Renal cortical epithelial cell (primary cell): ENCODE data around the gene COL25A1. TPM values are rescaled to one million over a fixed set of nuclear protein-coding genes. Genes with fewer than 3 reads are reported as not detected.
"Not testable (repeated sequence)": the region's sequence is repeated elsewhere in the genome, so short reads cannot be mapped to it uniquely, and the experiment has no call there.

Experiments used
- DNase-seq: peaks from one replicate; pipeline ENCODE4 v3.0.0-alpha.2; 2011; ENCODE audit warnings: low read depth
- total RNA-seq: library from RNA; depleted of rRNA; stranded (reverse); fragments of >200 nt; gene quantifications from 2 replicates; pipeline ENCODE4 v1.2.3, GENCODE V29; 2014

Gene COL25A1
- total RNA-seq, 1 donor from 2014 or later = 0.35 TPM

DNA sequence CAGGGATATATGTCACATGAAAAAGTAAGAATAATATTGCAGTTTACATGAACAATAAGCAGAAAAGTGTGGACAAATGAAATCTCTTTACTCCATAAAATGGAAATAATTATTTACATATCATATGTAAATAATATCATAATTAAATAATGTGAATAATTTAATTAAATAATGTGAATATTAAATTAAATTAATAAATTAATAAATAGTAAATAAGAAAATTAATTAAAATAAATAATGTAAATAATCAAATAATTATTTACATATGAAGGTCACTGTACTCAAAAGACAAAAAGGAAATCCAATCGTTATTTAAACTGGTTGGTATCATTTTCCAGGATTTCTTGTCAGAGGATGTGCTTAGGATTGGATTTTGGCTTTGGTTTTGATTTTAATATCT, 338.5 kb downstream of the COL25A1 start:
- no peak for DNase-seq

DNA sequence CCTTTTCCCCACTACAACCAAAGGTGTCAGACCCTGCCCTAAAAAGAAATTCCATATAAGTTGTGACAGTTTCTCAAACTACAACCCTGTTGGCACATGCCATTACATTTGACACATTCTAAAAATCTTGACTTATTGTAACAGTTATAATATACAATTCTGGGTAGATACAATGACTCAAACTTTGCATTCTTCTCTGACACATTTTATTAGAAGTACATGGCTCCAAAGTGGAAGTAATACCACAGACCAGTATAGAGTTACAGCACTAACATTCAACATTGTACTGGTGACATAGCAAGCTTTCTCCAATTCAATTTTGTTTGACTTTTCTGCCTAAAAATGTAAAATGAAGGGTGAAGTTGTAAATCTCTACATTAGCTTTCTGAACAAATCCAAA, 343.0 kb downstream of the COL25A1 start:
- DNase-seq = no peak

DNA sequence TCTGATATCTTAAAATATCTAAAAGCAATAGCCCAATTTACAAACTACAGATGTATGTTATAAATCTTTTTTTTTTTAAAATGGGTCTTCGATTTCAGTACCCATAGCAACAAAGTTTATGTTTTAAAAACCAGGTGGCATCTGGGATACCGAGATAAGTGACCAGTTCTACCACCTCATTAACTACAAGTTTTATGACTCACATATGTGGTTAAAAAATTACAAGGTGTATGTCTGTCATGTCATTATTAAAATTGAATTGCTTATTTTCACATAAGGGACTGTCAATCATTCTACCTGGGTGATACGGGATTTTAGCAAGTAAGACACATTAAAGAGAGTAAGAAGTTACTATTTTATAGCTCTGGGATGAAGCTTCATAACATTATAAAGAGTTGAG, 347.6 kb downstream of the COL25A1 start:
- peak; percentile 42 for DNase-seq

DNA sequence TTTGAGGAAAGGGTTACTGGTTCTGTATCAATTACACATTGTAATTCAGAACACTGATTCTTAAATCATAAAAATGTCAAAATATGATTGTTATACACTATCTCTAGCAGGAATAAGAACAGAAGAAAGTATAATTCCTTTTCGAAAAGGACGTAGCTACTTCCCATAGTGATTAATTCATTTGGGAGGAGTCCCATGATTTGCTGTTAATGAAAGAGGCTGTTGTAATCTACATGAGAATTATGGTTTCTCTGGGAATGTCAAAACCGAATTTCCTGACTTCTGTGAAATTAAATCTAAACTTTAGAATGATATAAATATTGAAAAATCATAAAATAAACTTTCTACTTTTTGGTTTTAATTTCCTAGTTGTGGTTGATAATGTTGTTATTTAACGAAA, 348.5 kb downstream of the COL25A1 start:
- DNase-seq = no peak

DNA sequence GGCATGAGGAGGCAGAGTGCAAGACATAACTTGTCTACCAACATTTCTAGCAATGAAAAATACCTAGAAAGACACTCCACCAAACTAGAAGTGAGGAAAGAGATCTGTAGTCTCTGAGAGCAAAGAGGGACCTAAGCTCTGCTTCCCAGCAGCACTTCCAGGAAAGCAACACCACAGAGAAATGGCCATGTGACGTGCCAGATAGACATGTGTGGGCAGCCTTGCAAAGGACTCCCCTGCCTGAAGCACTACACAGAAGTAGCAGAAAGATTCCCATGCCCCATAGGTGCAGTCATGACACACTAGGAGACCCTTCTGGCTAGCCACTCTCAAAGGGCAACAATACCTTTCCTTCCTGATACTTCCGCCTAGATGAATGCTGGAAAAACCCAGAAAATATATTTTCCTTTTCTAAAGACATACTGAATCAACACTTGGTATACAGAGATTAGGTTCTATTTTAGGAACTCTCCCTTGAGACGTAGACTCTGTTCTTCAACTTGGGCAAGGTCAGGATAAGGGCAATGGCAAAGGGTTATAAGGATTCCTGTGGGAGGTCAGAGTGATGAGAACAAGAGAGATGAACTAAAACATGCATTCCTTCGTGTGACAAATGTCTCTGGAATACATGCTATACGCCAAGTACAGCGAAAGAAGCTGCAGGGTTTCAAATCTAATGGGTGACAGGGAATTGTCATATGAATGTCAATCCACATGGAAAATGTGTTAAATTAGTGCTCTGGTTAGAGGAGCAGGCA, 352.1 kb downstream of the COL25A1 start:
- no peak for DNase-seq

DNA sequence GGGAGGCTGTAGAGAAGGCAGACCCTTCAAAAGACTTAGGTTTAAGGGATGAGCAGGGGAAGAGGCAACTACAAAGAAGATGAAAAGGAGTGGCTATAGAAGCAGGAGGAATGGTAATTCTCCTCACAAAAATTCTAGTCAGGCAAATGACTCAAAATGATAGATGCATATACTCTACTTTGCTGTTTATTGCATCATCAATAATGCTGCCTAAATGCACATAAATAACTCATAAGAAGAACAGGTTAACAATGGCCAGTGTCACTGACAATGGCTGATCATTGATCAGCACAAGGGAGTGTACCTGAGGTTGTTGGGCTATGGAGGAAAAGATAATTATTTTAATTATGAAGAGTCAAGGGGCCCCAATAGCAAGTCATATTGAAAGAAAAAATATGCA, 354.9 kb downstream of the COL25A1 start:
- no peak for DNase-seq

DNA sequence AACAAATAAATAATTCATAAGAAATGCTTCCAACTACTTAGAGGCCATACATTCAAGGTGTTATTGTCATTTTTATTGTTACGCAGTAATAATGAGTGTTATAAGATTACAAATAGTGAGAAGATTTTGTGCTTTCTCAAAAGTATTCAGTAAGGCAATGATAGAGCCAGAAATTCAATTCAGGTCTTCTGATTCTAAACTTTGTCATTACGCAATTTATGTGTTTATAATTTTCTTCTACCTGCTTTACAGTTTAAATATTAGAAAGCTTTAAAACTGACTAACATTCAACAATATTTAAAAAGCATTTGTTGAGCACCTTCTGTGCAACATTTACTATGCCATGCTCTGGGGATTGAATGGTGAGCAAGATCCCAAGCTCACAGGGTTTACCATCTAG, 356.2 kb downstream of the COL25A1 start:
- no peak for DNase-seq

DNA sequence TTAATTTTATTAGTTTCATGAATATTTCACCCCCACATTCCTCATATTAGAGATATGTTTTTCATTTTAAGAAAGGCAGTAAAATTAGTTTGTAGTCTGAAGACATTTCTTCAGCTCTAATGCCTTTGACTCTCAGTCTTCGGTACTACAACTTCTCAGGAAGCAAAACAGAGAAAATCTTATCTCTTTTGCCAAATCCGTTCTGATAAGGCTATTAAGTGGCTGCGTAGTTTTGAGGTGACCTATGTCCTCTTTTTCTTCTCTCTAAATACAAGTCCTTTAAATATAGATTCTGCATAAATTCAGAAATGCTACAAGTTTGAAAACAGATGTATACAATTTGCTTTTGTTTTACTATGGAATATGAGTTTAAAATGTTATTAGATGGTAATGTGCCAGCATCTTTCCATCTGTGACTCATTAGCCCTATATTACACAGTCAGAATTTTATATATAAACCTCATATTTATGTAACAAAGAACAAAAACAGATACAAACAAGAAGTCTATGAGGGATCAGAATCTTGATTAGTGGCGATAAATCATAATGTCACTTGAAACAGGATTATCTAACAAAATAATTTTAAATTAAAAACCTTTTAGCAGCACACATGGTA, 358.4 kb downstream of the COL25A1 start:
- DNase-seq = no peak

DNA sequence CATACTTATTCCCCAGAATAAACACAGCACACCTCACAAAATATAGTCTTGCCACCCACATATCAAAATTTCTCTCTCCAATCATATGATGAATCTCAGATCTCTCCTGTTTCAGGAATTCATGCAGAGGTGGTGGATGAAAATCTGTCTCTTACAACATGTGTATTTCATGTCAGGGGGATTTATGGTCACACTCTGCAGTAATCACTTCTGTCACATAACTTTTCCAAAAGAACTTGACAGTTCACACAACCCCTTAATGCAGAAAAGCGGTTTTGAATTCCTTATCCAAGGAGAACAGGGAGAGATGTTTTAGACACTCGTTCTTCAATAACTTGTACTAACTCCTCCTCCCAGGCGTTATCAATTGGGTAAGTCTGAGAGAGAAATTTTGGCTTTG, 359.1 kb downstream of the COL25A1 start:
- DNase-seq = no peak

DNA sequence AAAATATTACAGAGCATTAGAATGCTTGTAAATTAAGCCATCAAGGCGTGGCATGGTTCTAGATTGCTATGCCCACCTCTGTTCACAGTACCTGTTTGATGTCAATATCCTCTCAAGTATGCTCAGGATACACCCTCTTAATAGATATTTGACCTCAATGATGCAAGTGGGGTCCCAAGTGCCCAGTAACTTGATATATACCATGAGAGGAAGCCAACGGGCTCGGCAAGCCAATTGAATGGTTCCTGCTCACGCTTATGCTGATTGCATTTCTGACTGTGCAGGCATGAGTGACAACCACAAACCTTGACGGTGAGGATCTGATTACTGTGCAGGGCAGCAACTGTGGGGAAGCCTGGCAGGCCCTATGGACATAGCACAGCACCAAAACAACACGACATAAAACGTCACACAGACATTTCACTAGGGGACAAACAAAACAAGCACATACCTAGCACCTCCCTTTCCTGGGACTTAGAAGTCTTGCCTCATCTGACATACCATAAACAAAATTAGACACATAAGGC, 360.5 kb downstream of the COL25A1 start:
- DNase-seq = peak; percentile 56

DNA sequence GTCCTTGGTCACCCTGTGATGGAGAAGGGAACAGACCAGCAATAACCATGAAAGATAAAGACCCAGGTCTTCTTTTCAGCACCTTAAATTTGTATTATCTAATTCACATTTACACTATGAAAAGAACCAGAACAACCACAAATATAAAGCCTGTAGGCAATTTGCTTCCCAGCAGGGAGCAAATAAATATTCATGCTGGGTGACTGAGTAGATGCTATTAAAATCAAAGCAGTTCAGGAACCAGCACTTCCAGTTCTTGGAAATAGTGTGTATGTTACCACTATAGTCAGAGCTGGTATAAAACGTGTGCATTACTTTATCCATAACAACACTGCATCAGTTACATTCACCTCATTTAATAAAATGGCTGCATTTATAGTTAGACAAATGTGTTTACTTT, 361.8 kb downstream of the COL25A1 start:
- peak; percentile 28 for DNase-seq

DNA sequence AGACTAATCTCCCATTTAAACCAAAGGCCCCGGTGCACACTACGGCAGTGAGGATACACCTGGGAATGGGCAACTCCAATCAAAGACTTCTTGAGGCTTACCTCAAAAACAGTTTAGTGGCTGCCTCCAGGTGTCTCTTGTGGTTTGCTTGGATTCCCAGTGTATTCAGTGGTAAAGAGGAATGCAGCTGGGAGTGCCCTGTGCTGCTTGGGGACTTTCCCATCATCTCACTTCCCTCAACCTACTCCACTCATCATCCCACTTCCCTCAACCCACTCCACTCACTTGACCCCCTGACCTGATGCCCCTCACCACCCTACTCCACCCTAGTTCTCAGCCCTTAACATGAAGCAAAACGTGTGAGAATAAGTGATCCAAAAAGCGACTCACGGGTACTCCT, 362.3 kb downstream of the COL25A1 start:
- DNase-seq = peak; percentile 62

DNA sequence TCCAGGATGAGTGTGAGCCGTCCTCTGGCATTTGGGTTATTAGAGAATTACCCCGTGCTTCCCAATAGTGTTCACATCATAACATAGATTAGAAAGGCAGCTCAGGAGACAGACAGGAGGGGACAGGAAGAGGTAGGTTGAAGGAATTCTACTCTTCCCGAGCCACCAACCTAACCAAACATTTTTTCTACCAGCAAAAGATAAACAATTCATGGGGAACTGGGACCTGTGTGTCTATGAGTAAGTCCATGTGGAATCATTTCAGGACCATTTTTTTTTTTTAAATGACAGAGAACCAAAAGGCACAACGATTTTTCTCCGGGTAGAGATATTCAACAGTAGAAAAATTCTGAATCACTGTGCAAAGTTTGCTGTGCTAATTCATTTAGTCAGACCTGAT, 365.4 kb downstream of the COL25A1 start:
- no peak for DNase-seq

DNA sequence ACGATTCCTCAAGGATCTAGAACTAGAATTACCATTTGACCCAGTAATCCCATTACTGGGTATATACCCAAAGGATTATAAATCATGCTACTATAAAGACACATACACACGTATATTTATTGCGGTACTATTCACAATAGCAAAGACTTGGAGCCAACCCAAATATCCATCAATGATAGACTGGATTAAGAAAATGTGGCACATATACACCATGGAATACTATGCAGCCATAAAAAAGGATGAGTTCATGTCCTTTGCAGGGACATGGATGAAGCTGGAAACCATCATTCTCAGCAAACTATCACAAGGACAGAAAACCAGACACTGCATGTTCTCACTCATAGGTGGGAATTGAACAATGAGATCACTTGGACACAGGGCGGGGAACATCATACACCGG, 368.5 kb downstream of the COL25A1 start:
- not testable (repeated sequence) for DNase-seq

DNA sequence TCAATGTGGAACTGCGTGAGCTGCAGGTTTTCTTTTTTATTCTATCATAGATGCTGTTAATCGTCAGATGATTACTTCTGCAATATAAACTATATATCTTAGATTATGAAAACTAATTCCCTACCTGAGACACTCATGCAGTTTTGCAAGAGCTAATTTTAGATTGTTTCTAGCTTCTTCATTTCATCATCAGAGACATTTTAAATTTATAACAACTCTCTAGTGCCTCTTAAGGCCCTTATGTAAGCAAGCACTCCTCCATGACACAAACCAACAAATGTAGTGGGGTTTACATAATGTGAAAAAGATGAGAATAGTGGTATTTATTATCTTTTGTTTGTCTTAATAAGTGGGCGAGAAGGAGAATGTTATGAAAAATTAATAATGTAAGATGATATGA, 369.4 kb downstream of the COL25A1 start:
- DNase-seq = no peak

DNA sequence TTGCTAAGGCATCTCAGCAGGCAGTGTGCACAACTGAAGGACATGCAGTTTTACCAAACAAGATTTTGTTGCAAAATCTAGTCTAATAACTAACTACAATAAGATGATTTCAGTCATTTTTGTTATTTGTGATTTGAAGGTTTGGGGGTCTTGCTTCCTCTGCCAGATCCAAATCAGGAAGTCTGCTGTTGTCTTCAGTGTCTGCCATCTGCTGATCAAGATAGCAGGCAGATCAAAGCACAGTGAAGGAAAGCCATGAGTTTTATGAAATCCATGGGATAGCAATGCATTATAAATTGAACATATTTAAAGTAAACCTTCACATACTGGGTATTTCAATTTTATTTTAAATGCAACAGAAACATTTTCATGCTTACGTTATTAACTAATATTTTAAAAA, 370.5 kb downstream of the COL25A1 start:
- no peak for DNase-seq

DNA sequence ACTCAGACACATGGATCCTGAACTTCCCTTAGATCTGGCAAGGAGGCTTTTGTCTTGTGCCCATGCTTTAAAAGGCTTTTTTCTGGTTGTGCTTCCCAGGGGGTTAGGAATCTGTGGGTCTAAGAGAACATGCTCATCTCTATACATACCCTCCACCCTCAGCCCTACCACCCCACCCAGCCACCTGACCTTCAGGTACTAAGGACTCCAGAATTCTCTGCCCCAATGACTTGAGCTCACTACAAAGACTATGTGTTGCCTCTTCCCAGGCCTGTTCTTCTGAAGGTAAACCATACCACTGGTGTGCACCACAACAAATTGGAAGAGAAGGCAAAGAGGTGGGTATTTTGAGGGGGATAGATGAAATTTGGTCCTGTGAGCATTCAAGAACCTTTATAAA, 372.3 kb downstream of the COL25A1 start:
- no peak for DNase-seq

DNA sequence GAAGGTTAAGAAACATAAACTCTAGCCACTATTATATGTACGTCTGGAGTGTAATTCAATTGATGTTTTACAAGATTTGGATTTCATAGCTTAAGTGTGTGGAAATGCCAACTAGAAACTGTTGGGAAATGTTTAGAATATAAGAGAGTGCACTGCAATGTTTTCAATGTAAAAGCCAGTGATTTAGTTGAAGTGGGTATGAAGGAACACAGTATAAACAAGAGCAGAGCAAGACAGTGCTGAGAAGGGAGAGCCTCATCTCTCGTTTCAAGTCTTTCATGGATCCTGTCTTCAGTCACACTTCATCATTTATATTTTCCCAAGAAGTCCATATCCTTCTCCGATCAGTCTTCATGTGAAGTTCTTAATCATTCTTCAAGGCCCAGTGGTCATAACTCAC, 375.7 kb downstream of the COL25A1 start:
- DNase-seq = no peak

DNA sequence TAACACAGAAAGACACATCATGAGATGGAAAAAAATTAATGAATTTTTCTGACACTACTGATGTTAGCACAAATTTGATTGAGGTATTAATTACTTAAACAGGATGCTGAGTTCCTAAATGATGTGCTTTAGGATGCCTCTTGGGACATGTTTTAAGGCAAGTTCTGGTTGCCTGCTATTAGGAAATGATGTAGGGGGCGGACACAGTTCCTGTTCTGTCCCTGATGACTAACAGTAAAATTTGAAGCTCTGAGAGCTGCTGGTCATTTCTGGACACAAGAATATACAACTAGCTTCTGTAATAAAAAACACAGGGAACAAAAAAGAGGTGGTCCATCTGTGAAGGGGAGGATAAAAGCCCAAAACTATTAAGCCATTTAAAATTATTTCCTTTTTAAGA, 376.4 kb downstream of the COL25A1 start:
- DNase-seq = no peak

DNA sequence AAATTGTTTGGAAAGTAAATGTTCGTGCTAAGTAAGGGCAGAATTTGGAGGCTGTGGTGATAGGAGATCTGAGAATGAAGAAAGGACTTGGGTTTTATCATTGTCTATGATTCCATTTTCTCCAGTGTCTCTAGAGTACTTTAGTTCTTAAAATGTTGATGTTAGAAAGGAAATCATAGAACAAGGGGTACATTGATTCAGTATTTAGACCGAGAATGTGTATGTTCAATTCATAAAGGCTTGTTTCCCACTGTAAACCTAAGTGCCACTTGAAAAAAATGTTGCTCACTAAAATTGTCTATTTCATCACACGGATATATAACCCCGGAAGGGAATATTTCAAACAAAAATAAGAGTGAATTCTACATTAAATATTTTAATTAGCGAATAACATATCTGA, 380.3 kb downstream of the COL25A1 start:
- DNase-seq = no peak

DNA sequence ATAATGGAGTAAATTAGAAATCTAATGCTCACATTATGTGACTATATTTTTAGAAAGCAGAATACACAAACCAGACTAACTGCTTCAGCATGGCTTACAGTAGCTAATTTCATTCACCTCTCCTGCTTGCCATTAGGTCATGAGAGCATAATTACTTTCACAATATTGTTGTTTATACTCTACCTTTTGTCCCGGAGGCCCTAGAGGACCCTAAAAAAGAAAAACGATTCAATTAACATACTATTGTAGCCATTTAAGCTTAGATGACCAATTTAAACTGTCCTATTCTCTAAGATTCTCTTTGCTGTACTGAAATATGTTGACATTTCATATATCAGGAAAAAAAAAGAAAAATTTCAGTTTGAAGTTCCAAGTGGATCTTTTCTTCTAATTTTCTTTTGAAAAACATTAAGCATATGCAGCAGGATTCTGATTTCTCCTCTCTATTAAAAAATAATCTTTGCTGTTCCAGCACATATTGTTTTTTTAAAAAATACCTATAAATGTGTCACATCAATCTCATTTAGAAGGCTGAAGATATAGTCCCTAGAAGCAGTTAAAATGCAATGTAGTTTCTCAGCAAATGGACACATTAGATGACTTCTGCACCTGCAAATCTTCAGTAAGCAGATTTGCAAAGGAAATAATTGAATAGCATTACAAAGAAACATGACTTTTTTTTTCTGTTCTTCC, 381.9 kb downstream of the COL25A1 start:
- no peak for DNase-seq

DNA sequence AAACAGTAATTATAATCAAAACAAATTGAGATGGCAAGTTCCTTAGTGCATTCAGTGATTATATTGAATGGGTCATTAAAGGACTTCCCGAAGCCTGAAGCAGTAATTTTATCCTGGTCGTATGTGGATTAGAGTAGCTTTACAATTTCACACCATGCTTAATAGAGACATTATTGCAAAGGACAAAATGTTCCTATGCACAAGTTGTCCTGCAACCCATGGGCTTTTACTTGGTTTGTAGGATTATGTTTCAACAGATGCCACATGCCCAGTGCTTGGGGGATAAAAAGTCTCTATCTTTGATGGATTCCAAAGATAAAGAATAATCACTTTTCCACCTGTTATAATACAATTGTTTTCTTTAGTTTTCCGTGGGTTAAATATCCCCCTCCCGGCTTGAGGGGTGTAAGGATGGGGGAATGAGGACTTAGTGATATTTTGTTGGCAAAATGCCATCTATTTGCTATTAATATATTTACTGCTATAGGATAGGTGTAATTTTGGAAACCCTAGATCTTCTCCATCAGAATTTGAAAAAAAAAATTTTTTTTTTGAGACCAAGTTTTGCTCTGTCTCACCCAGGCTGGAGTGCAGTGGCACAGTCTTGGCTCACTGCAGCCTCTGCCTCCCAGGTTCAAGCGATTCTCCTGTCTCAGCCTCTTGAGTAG, 383.1 kb downstream of the COL25A1 start:
- no peak for DNase-seq
